Large intestine (tissue), 3 donors: ENCODE measurements around the gene UPF2. TPM values are rescaled to one million over a fixed set of nuclear protein-coding genes. Genes with fewer than 3 reads are reported as not detected.
A peak's percentile ranks its signal among the peaks of the same experiment; 100 is the strongest.
"Not testable (repeated sequence)": the region's sequence is repeated elsewhere in the genome, so short reads cannot be mapped to it uniquely, and the experiment has no call there.

Experiments used
- DNase-seq, 2 donors: peaks; one replicate each; pipeline versions ENCODE4 v3.0.0 to v3.0.0-alpha.2; 2013
- H3K27ac ChIP-seq: one replicate; pipeline ENCODE4 v1.5.1; 2013; ENCODE audit warnings: low read length
- H3K27me3 ChIP-seq: 2 replicates; pipeline ENCODE4 v1.6.1; 2013; ENCODE audit warnings: low read length; ENCODE audit not compliant: control insufficient read depth, insufficient read depth
- H3K36me3 ChIP-seq: 2 replicates; pipeline ENCODE4 v1.6.1; 2013; ENCODE audit warnings: low read length; ENCODE audit not compliant: control insufficient read depth, insufficient read depth
- H3K4me1 ChIP-seq: one replicate; pipeline ENCODE4 v1.6.1; 2013; ENCODE audit warnings: low read length; ENCODE audit not compliant: control insufficient read depth, insufficient read depth
- H3K4me3 ChIP-seq: one replicate; pipeline ENCODE4 v1.5.1; 2013; ENCODE audit warnings: low read length
- H3K9me3 ChIP-seq: one replicate; pipeline ENCODE4 v1.6.1; 2013; ENCODE audit warnings: mild to moderate bottlenecking, low read depth, low read length, moderate library complexity; ENCODE audit not compliant: control insufficient read depth
- WGBS: methylation state at CpG from one replicate; pipeline ENCODE4 v1.1.5; 2013; ENCODE audit warnings: low lambda C conversion rate; ENCODE audit not compliant: insufficient coverage; 5-methylcytosine and 5-hydroxymethylcytosine counted together
- polyA plus RNA-seq: library from polyadenylated mRNA; unstranded; fragments of 120-200 nt; gene quantifications from one replicate; pipeline ENCODE4 v1.2.1, GENCODE V29; 2013

The UPF2 gene
- polyA plus RNA-seq, 1 donor: 20.9 TPM

DNA sequence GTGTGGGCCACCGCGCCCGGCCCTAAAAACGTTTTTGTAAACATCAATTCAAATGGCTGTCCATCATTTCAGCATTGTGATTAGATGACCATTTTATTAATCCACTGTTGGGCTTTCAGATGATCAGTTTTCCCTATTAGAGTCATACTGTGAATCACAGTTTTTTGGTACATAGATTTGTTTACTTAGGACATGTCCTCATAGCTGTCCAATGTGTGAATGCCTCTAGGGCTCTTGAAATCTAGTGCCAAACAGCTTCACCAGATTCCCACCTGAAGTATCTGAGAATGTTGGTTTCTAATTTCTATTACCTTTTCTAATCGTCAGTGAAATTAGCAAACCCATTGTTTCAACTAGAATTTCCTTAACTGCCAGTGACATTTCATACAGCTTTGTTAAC, 66.8 kb downstream of the UPF2 start:
- 100% methylated on average over 1 of the region's 5 CpGs for WGBS
- DNase-seq: no peak
- peaks cover 25% of the 10 kb centered on the region for H3K36me3 ChIP-seq
- H3K9me3 ChIP-seq: no peaks in the 10 kb centered on the region
- no peak overlapping the region for H3K4me3 ChIP-seq
- H3K27me3 ChIP-seq: no peaks in the 10 kb centered on the region
- H3K27ac ChIP-seq: no peak overlapping the region
- no peaks in the 10 kb centered on the region for H3K4me1 ChIP-seq

- not testable (repeated sequence) for H3K27me3 ChIP-seq, DNase-seq, H3K9me3 ChIP-seq, H3K4me1 ChIP-seq, H3K27ac ChIP-seq, H3K4me3 ChIP-seq
- H3K36me3 ChIP-seq: peaks cover 16% of the 10 kb centered on the region
- no CpG with 5 or more reads among the region's 7 CpGs for WGBS
These were observed 70.1 kb downstream of the UPF2 start for GRCh38 chr10:11972523-11972922.

GRCh38 chr10:11962176-11962575, 80.4 kb downstream of the UPF2 start:
- H3K36me3 ChIP-seq: peaks cover 50% of the 10 kb centered on the region

GRCh38 chr10:11961771-11962170, 80.8 kb downstream of the UPF2 start:
- no peak overlapping the region for H3K4me3 ChIP-seq
- H3K36me3 ChIP-seq: peaks cover 53% of the 10 kb centered on the region
- no peak overlapping the region for H3K27ac ChIP-seq
- WGBS: 100% methylated on average over 1 of the region's 4 CpGs
- H3K27me3 ChIP-seq: no peaks in the 10 kb centered on the region
- peaks cover 3% of the 10 kb centered on the region for H3K4me1 ChIP-seq
- no peaks in the 10 kb centered on the region for H3K9me3 ChIP-seq
- DNase-seq: no peak

More at GRCh38 chr10:11962176-11962575, 80.4 kb downstream of the UPF2 start:
- H3K9me3 ChIP-seq: no peaks in the 10 kb centered on the region
- no peak for DNase-seq
- H3K27ac ChIP-seq: no peak overlapping the region
- H3K4me1 ChIP-seq: peaks cover 3% of the 10 kb centered on the region
- 100% methylated on average over 1 of the region's 2 CpGs for WGBS
- no peak overlapping the region for H3K4me3 ChIP-seq
- no peaks in the 10 kb centered on the region for H3K27me3 ChIP-seq

DNA sequence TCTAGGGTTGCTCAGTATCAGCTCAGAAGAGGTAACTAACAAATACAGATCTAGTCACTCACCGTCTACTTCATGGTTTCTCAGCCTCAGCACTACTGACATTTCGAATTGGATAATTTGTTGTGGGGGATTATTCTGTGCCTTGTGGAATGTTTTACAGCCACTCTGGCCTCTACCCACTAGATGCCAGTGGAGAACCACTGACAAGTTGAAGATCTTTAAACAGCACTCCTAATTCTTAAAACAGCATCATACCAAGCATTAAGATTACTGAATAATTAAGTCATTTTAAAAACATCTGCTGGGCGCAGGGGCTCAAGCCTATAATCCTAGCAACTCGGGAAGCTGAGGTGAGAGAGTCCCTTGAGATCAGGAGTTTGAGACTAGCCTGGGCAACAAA, 82.6 kb downstream of the UPF2 start:
- no CpG with 5 or more reads among the region's 4 CpGs for WGBS
- Histone ChIP-seq H3K36me3 (peaks cover 53% of the 10 kb centered on the region), H3K4me1 (peaks cover 3% of the 10 kb centered on the region), H3K27me3 (no peaks in the 10 kb centered on the region), H3K4me3 (no peak overlapping the region), H3K27ac (no peak overlapping the region), H3K9me3 (no peaks in the 10 kb centered on the region)
- DNase-seq: no peak

DNA sequence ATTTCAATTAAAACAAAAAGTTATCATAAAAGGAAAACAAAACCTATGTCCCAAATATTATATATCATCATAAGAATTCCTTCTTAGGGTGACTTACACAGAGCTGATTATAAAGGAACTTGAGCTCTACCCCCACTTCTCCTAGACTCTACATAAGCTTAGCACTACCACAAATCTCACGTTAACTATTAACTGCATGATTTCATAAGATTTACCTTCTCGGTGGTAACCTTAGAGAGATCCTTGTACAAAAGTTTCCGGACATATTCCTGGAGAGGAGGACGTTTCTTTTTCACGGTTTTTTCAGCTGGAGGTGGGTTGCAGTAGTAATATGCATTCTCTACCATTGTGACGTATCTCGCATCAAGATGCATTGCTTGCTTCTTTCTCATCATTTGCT, 83.7 kb downstream of the UPF2 start:
- H3K36me3 ChIP-seq: peaks cover 53% of the 10 kb centered on the region
- no peak overlapping the region for H3K4me3 ChIP-seq
- H3K27ac ChIP-seq: peak overlapping the region; percentile 32
- WGBS: 41% methylated on average over 3 of the region's 7 CpGs
- H3K27me3 ChIP-seq: no peaks in the 10 kb centered on the region
- H3K4me1 ChIP-seq: peaks cover 3% of the 10 kb centered on the region
- DNase-seq: peak; percentile 50 to 74
- H3K9me3 ChIP-seq: no peaks in the 10 kb centered on the region

DNA sequence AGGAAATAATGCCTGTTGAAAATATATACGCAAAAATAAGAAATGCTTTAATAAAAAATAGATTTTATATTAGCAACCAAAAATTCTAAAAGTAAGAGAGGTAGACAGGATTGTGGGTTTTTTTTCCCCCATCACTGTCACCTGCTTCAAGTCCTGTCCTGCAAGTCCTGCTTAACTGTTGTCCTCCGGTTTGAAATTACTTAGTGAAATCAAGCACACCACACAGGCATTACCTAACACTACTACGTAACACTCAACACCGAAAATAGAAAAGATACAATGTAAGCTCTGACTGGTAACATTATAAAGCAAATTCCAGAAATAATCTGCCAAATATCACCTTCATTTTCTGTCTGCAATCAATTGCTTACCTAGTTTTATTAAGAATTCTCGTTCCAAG, 90.9 kb downstream of the UPF2 start:
- Histone ChIP-seq H3K4me3 (no peak overlapping the region), H3K36me3 (peaks cover 31% of the 10 kb centered on the region), H3K27me3 (no peaks in the 10 kb centered on the region), H3K27ac (no peak overlapping the region), H3K4me1 (no peaks in the 10 kb centered on the region), H3K9me3 (no peaks in the 10 kb centered on the region)
- no peak for DNase-seq
- WGBS: 100% methylated on average over 2 of the region's 5 CpGs

- Histone ChIP-seq H3K4me3 (no peak overlapping the region), H3K27ac (no peak overlapping the region), H3K27me3 (no peaks in the 10 kb centered on the region), H3K36me3 (peaks cover 27% of the 10 kb centered on the region), H3K4me1 (no peaks in the 10 kb centered on the region), H3K9me3 (no peaks in the 10 kb centered on the region)
- DNase-seq: no peak
- WGBS: 86% methylated on average over 4 of the region's 9 CpGs
These were observed 92.1 kb downstream of the UPF2 start for GRCh38 chr10:11950325-11951018.

GRCh38 chr10:11949152-11949551, 93.5 kb downstream of the UPF2 start:
- Histone ChIP-seq H3K36me3 (peaks cover 22% of the 10 kb centered on the region), H3K27me3 (no peaks in the 10 kb centered on the region), H3K9me3 (no peaks in the 10 kb centered on the region), H3K4me1 (no peaks in the 10 kb centered on the region), H3K27ac (no peak overlapping the region), H3K4me3 (no peak overlapping the region)
- DNase-seq: no peak
- WGBS: no CpG with 5 or more reads among the region's 2 CpGs

GRCh38 chr10:11946652-11947051, 96.0 kb downstream of the UPF2 start:
- 96% methylated on average over 2 of the region's 8 CpGs for WGBS
- DNase-seq: no peak
- Histone ChIP-seq H3K36me3 (peaks cover 23% of the 10 kb centered on the region), H3K27ac (no peak overlapping the region), H3K27me3 (no peaks in the 10 kb centered on the region), H3K4me1 (no peaks in the 10 kb centered on the region), H3K9me3 (no peaks in the 10 kb centered on the region), H3K4me3 (no peak overlapping the region)
